ENCODE data around the gene TOR4A.
"Not testable (repeated sequence)": the region's sequence is repeated elsewhere in the genome, so short reads cannot be mapped to it uniquely, and the experiment has no call there.

Gene TOR4A

DNA sequence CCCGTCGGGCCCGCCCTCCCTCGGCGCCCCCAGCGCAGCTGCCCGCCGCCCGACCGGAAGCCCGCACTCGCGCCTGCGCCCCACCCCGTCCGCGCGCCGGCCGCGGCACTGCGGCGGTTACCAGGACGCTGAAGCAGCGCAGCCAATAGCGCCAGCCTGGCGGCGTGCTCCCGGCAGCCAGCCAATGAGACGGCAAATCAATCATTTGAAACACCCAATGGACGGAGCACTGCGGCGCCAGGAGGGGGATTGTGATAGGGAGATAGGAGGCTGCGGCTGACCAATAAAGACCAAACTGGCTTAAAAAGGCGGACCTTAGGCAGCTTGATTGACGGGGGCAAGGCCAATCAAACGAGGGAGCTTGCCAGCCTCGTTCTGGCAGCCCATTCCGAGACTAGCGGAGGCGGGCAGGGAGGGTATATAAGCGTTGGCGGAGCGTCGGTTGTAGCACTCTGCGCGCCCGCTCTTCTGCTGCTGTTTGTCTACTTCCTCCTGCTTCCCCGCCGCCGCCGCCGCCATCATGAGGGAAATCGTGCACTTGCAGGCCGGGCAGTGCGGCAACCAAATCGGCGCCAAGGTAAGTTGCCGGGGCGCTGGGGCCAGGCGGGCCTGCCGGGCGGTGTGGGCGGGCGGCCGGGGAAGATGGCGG lies 36.6 kb upstream of the TOR4A start, which contains the start of gene TUBB4B:
Gene TUBB4B (plus strand): TSS at position 447 of the 649 bp plus-strand sequence. CDS start 74 bp downstream, at position 521.
- Histone ChIP-seq H3K4me1 (ENCODE audit: control insufficient read depth, low read depth, low read length) (peaks cover 12% of the 10 kb centered on the region), H3K9me3 (ENCODE audit: control insufficient read depth, low read depth, low read length) (no peaks in the 10 kb centered on the region), H3K27ac (ENCODE audit: low read length) (peak within 1 kb of the TSS; percentile 14), H3K36me3 (ENCODE audit: control insufficient read depth, low read depth, low read length) (peaks cover 18% of the 10 kb centered on the region), H3K9ac (ENCODE audit: low read length) (peak within 1 kb of the TSS; percentile 77), H3K27me3 (ENCODE audit: control insufficient read depth, insufficient read depth, low read length) (no peaks in the 10 kb centered on the region), H3K4me3 (ENCODE audit: low read length) (peak within 1 kb of the TSS; percentile 80)

DNA sequence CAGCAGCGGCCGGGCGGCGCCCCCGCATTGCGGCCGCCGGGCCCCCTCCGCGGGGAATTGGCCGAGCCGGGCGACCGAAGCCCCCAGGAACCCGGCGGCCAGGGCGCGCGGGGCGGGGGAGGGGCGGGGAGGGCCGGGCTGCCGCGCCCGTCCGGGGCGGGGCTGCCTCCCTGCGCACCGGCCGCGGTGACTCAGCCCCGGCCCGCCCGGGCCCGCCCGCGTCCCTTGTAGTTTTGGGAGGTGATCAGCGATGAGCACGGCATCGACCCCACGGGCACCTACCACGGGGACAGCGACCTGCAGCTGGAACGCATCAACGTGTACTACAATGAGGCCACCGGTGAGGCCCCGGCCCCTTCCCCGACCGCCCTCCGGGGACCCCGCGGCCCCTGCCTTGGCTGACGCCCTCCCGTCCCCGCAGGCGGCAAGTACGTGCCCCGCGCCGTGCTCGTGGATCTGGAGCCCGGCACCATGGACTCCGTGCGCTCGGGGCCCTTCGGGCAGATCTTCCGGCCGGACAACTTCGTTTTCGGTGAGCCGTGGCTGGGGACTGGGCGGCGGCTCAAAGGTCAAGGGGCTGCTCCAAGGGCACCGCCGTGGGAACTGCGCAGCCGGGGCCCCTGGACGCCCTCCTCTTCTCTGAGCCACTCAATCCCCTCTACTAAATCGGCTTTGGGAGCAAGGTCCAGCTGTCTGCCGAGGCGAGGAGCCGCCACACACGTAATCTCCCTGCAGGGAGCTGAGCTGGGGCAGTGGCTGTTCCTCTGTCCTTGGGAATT lies 35.8 kb upstream of the TOR4A start:
- Histone ChIP-seq H3K9me3 (ENCODE audit: control insufficient read depth, low read depth, low read length) (no peaks in the 10 kb centered on the region), H3K27ac (ENCODE audit: low read length) (no peak overlapping the region), H3K4me3 (ENCODE audit: low read length) (peak overlapping the region; percentile 77), H3K27me3 (ENCODE audit: control insufficient read depth, insufficient read depth, low read length) (no peaks in the 10 kb centered on the region), H3K9ac (ENCODE audit: low read length) (peak overlapping the region; percentile 63), H3K36me3 (ENCODE audit: control insufficient read depth, low read depth, low read length) (peaks cover 18% of the 10 kb centered on the region), H3K4me1 (ENCODE audit: control insufficient read depth, low read depth, low read length) (peaks cover 12% of the 10 kb centered on the region)

DNA sequence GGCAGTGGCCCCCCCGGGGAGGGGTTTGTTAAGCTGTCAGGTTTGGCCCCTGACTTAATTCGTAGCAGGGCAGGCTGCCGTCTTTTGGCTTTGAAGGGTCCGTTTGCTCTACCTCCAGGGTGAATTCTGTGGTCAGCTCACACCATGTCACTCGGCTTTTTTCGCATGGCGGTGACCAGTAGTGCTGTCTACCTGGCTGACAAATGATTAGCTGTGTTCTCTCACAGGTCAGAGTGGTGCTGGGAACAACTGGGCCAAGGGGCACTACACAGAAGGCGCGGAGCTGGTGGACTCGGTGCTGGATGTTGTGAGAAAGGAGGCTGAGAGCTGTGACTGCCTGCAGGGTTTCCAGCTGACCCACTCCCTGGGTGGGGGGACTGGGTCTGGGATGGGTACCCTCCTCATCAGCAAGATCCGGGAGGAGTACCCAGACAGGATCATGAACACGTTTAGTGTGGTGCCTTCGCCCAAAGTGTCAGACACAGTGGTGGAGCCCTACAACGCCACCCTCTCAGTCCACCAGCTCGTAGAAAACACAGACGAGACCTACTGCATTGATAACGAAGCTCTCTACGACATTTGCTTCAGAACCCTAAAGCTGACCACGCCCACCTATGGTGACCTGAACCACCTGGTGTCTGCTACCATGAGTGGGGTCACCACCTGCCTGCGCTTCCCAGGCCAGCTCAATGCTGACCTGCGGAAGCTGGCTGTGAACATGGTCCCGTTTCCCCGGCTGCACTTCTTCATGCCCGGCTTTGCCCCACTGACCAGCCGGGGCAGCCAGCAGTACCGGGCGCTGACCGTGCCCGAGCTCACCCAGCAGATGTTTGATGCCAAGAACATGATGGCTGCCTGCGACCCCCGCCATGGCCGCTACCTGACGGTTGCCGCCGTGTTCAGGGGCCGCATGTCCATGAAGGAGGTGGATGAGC lies 35.0 kb upstream of the TOR4A start:
- H3K36me3 ChIP-seq (ENCODE audit: control insufficient read depth, low read depth, low read length), result peaks cover 18% of the 10 kb centered on the region
- H3K9me3 ChIP-seq (ENCODE audit: control insufficient read depth, low read depth, low read length), result no peaks in the 10 kb centered on the region
- no peaks in the 10 kb centered on the region for H3K27me3 ChIP-seq (ENCODE audit: control insufficient read depth, insufficient read depth, low read length)
- peaks cover 12% of the 10 kb centered on the region for H3K4me1 ChIP-seq (ENCODE audit: control insufficient read depth, low read depth, low read length)
- peak overlapping the region; percentile 77 for H3K4me3 ChIP-seq (ENCODE audit: low read length)
- H3K9ac ChIP-seq (ENCODE audit: low read length), result peak overlapping the region; percentile 63
- no peak overlapping the region for H3K27ac ChIP-seq (ENCODE audit: low read length)

DNA sequence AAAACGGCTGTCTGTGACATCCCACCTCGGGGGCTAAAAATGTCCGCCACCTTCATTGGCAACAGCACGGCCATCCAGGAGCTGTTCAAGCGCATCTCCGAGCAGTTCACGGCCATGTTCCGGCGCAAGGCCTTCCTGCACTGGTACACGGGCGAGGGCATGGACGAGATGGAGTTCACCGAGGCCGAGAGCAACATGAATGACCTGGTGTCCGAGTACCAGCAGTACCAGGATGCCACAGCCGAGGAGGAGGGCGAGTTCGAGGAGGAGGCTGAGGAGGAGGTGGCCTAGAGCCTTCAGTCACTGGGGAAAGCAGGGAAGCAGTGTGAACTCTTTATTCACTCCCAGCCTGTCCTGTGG lies 34.3 kb upstream of the TOR4A start:
- not testable (repeated sequence) for H3K9ac ChIP-seq (ENCODE audit: low read length); H3K9me3 ChIP-seq (ENCODE audit: control insufficient read depth, low read depth, low read length); H3K27ac ChIP-seq (ENCODE audit: low read length); H3K27me3 ChIP-seq (ENCODE audit: control insufficient read depth, insufficient read depth, low read length); H3K4me3 ChIP-seq (ENCODE audit: low read length)
- Histone ChIP-seq H3K36me3 (ENCODE audit: control insufficient read depth, low read depth, low read length) (peaks cover 18% of the 10 kb centered on the region), H3K4me1 (ENCODE audit: control insufficient read depth, low read depth, low read length) (peaks cover 12% of the 10 kb centered on the region)

DNA sequence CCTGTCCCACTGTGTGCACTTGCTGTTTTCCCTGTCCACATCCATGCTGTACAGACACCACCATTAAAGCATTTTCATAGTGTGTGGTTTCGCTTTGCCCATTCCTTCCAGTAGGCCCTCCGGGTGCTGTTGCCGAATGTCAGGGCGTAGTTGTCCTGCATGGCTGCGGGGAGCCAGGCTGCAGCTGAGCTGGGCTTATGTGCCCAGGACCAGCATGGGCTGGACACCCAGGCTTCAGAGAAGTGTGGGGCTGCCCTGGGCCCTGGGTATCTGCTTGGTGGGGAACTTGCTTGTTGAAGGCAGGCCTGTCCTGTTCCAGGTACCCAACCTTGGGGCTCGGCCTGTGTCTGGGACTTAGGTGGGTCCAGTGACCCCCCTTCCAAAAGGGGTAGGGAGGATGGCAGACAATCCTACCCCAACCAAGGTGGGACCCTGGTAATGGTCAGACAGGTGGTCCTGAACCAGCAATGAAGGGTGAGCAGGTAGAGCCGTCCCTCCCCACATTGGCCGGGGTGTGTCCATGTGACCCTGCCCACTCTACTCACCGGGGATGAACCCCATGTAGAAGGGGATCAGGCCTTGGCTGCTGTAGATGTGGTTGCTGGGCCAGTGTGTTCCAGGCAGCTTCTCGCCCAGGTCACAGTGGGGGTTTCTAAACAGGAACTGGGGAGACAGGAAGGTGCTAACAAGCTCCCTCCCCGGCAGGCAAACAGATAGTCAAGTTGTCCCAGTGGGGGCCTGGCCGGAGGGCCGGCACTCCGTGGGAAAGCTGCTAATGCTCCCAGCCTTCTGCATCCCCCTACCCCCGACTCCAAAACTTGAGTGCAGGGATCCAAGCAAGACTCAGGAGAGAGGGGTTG lies 33.7 kb upstream of the TOR4A start:
- Histone ChIP-seq H3K27me3 (ENCODE audit: control insufficient read depth, insufficient read depth, low read length) (no peaks in the 10 kb centered on the region), H3K27ac (ENCODE audit: low read length) (no peak overlapping the region), H3K9ac (ENCODE audit: low read length) (no peak overlapping the region), H3K36me3 (ENCODE audit: control insufficient read depth, low read depth, low read length) (peaks cover 18% of the 10 kb centered on the region), H3K4me1 (ENCODE audit: control insufficient read depth, low read depth, low read length) (peaks cover 12% of the 10 kb centered on the region), H3K4me3 (ENCODE audit: low read length) (no peak overlapping the region), H3K9me3 (ENCODE audit: control insufficient read depth, low read depth, low read length) (no peaks in the 10 kb centered on the region)

DNA sequence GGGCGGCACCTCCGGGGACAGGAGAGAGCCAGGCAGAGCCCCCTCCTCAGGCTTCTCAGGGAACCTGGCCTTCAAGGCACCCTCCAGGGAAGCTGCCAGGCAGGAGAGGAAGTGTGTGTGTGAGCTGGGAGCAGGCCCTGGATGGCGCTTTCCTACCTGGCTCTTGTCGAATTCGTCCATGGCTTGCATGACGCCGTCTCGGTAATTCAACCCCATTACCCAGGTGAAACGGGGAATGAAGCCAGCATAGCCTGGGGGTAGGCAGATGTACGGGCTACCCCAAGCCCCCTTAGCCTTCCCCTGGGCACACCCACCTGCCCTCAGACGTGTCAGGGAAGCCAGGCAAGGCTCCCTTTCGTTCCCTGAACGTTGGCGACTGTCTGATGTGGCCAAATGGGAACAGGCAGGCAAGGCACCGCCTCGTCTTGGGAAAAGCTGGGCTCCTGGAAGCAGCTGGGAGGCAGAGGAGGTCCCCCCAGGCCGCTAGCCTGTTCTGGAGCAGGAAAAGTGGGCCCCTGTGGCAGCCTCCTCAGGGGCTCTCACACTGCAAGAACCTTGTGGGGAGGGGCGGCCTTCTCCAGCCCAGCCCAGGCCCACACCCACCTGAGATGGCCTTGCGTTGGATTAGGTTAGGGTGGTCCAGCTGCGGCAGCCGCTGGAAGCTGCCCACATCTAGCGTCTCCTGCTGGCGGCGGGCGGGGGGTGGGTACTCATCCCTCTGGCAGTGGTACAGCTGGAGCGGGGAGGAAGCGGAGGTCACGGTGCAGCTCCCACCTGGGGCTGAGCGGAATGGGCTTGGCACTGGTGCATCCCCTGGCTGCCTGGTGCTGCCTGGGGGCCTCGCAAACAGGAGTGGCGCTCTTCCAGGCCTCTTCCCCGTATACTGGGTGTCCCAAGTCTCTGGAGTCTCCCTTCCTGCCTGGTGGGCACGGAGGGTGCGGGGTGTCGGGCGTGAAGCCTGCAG lies 32.8 kb upstream of the TOR4A start:
- Histone ChIP-seq H3K4me1 (ENCODE audit: control insufficient read depth, low read depth, low read length) (peaks cover 12% of the 10 kb centered on the region), H3K27ac (ENCODE audit: low read length) (no peak overlapping the region)

DNA sequence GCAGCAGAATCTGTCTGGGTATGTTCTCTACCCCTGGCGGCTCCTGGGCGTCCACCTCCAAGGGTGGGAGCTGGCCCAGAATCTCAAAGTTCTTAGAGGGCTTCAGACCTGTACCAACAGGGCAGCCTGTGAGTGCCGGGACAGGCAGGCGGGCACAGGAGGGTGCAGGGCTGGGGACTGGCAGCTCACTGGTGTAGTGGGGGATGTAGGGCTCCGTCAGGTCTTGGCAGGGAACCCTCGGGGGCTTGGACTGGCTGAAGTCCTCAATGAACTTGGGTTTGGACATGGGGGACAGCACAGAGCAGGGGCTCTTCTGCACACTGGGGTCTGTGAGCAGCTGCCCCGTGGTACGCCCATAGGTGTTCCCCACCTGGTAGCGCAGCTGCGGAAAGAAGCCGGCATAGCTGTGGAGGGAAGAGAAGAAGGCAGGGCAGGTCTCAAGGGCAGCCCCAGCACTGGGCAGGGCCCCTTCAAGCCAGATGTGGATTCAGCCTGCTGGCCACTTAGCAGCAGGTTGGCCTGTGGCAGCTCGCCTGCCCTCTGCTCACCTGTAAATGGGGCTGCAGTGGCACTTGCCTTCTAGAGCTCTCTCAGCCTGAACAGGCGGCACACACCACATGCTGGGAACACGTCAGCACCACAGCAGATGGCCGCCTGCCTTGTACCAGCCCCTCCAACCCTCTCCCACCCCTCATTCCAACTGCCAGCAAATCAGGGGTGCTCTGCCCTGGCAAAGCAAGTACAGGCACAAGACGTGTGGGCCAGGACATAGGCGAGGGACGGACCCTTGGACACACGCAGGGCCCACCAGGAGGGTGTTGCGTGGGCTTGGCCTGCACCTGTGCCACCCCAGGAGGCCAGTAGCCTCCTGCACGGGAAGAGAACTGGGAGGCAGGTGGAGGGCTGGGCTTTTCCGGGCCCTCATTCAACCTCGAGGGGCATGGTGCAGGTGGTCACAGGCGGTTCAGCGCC lies 31.8 kb upstream of the TOR4A start:
- no peak overlapping the region for H3K27ac ChIP-seq (ENCODE audit: low read length)
- no peaks in the 10 kb centered on the region for H3K9me3 ChIP-seq (ENCODE audit: control insufficient read depth, low read depth, low read length)
- H3K4me1 ChIP-seq (ENCODE audit: control insufficient read depth, low read depth, low read length), result peaks cover 12% of the 10 kb centered on the region
- H3K4me3 ChIP-seq (ENCODE audit: low read length), result no peak overlapping the region
- H3K9ac ChIP-seq (ENCODE audit: low read length), result no peak overlapping the region
- peaks cover 4% of the 10 kb centered on the region for H3K27me3 ChIP-seq (ENCODE audit: control insufficient read depth, insufficient read depth, low read length)
- H3K36me3 ChIP-seq (ENCODE audit: control insufficient read depth, low read depth, low read length), result peaks cover 18% of the 10 kb centered on the region

More for the DNA sequence above, 32.8 kb upstream of the TOR4A start:
- Histone ChIP-seq H3K27me3 (ENCODE audit: control insufficient read depth, insufficient read depth, low read length) (peaks cover 4% of the 10 kb centered on the region), H3K9ac (ENCODE audit: low read length) (no peak overlapping the region), H3K9me3 (ENCODE audit: control insufficient read depth, low read depth, low read length) (no peaks in the 10 kb centered on the region), H3K4me3 (ENCODE audit: low read length) (no peak overlapping the region), H3K36me3 (ENCODE audit: control insufficient read depth, low read depth, low read length) (peaks cover 18% of the 10 kb centered on the region)

DNA sequence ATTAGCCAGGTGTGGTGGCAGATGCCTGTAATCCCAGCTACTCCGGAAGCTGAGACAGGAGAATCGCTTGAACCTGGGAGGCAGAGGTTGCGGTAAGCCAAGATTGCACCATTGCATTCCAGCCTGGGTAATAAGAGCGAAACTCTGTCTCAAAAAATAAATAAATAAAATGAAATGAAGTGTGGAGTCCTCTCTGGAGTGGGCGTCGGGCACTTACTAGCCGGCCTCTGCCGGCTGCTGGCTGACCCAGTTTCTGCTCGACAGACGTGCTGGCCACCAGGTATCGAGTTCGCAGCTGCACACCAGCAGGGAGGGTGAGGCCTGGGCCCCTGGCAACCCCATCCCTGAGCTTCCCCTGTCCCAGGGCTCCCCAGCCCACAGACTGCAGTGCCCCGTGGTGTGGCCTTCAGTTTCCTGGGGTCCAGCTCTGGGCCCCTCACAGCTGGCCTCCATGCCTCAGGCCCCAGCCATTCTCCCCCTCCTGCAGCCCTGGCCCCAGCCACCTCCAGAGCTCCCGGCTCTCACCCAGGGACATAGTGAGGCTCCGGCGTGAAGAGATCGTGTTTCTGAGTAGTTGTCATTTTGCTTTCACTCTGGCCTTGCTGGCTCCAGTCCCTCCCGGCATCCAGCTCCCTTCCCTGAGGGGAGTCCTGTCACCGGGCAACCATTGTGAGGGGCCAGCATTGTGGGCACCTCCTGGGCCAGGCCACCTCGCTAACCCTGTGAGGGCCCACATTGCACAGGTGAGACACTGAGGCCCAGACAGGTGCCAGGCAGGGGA lies 30.2 kb upstream of the TOR4A start:
- Histone ChIP-seq H3K36me3 (ENCODE audit: control insufficient read depth, low read depth, low read length) (peaks cover 15% of the 10 kb centered on the region), H3K4me1 (ENCODE audit: control insufficient read depth, low read depth, low read length) (peaks cover 9% of the 10 kb centered on the region), H3K27me3 (ENCODE audit: control insufficient read depth, insufficient read depth, low read length) (peaks cover 4% of the 10 kb centered on the region), H3K9ac (ENCODE audit: low read length) (no peak overlapping the region), H3K9me3 (ENCODE audit: control insufficient read depth, low read depth, low read length) (no peaks in the 10 kb centered on the region), H3K27ac (ENCODE audit: low read length) (no peak overlapping the region), H3K4me3 (ENCODE audit: low read length) (no peak overlapping the region)

DNA sequence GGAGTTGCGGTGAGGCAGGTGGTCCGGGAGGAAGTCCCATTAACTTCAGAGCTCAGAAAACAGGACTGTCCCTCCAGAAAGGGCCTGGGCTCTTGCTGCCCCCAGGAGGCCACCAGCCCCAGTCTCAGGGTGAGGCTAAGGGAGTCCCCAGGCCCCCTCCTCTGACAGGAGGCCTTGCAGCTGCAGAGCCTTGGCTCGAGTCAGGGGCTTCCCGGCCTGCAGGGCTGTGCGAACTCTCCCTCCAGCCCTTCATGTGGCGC lies 29.7 kb upstream of the TOR4A start:
- H3K36me3 ChIP-seq (ENCODE audit: control insufficient read depth, low read depth, low read length), result peaks cover 9% of the 10 kb centered on the region
- no peak overlapping the region for H3K9ac ChIP-seq (ENCODE audit: low read length)
- H3K4me3 ChIP-seq (ENCODE audit: low read length), result no peak overlapping the region
- peaks cover 4% of the 10 kb centered on the region for H3K27me3 ChIP-seq (ENCODE audit: control insufficient read depth, insufficient read depth, low read length)
- H3K9me3 ChIP-seq (ENCODE audit: control insufficient read depth, low read depth, low read length), result no peaks in the 10 kb centered on the region
- no peak overlapping the region for H3K27ac ChIP-seq (ENCODE audit: low read length)
- peaks cover 6% of the 10 kb centered on the region for H3K4me1 ChIP-seq (ENCODE audit: control insufficient read depth, low read depth, low read length)

Measured in iPS-18a (cell line).